Thoracic aorta (tissue), 2 donors: ENCODE measurements around the gene TRIM38. TPM values are rescaled to one million over a fixed set of nuclear protein-coding genes. Genes with fewer than 3 reads are reported as not detected.

Experiments
- ATAC-seq: fragments of 150-250 bp; one replicate; pipeline ENCODE4 v1.8.0; 2017; ENCODE audit warnings: low read depth; ENCODE audit not compliant: insufficient number of reproducible peaks, low FRiP score
- DNase-seq: peaks from one replicate; pipeline ENCODE4 v3.0.0-alpha.2; 2020; ENCODE audit warnings: low spot score
- H3K27ac ChIP-seq, 2 donors: fragments of 200-600 bp; sonication (generic); 1 replicate in 1 of 2; 2 replicates in 1 of 2; pipeline ENCODE4 v1.5.1; 2016; ENCODE audit warnings: mild to moderate bottlenecking in 2 of 2, moderate library complexity in 2 of 2
- H3K27me3 ChIP-seq: fragments of 200-600 bp; sonication (generic); replicated peaks from 2 replicates; pipeline ENCODE4 v1.6.0; 2016; ENCODE audit warnings: mild to moderate bottlenecking; ENCODE audit not compliant: insufficient read depth
- H3K36me3 ChIP-seq: fragments of 200-600 bp; sonication (generic); one replicate; pipeline ENCODE4 v1.5.1; 2016
- H3K4me1 ChIP-seq, 2 donors: fragments of 200-600 bp; sonication (generic); 1 replicate in 1 of 2; 2 replicates in 1 of 2; pipeline versions ENCODE4 v1.5.1 to v1.6.0; 2016; ENCODE audit warnings: low read depth in 2 of 2, mild to moderate bottlenecking in 1 of 2; ENCODE audit not compliant: control insufficient read depth in 1 of 2
- H3K4me3 ChIP-seq: fragments of 200-600 bp; sonication (generic); 2 replicates; pipeline ENCODE4 v1.5.1; 2016; ENCODE audit warnings: mild to moderate bottlenecking
- H3K9me3 ChIP-seq: fragments of 200-600 bp; sonication (generic); 2 replicates; pipeline ENCODE4 v1.5.1; 2016
- CTCF ChIP-seq: fragments of 200-600 bp; sonication (generic); IDR thresholded peaks from one replicate; pipeline ENCODE4 v1.5.1; 2019; ENCODE audit warnings: antibody characterized with exemption
- total RNA-seq, 2 donors: library from RNA; depleted of rRNA; stranded (reverse); fragments of >200 nt; gene quantifications; one replicate each; pipeline versions ENCODE4 v1.1.0 to v1.2.3, GENCODE V29; 2016

The TRIM38 gene
- total RNA-seq, 2 donors from 2014 or later = 19.5 to 25.1 TPM

GRCh38 chr6:26025047-26025893, 62.7 kb downstream of the TRIM38 start:
- ATAC-seq = no peak
- H3K27ac ChIP-seq = peak overlapping the region; percentile 78 to 98
- peak overlapping the region; percentile 91 for H3K4me3 ChIP-seq
- no peaks in the 10 kb centered on the region for H3K9me3 ChIP-seq
- H3K4me1 ChIP-seq = peaks cover 13 to 19% of the 10 kb centered on the region in 2 donors
- DNase-seq = no peak
- no peaks in the 10 kb centered on the region for H3K27me3 ChIP-seq
- H3K36me3 ChIP-seq = no peaks in the 10 kb centered on the region
- no peak for TF ChIP-seq CTCF

- DNase-seq = peak; percentile 87
- peak; percentile 82 for TF ChIP-seq CTCF
- Histone ChIP-seq H3K36me3 (no peaks in the 10 kb centered on the region), H3K9me3 (no peaks in the 10 kb centered on the region), H3K27me3 (no peaks in the 10 kb centered on the region), H3K4me3 (peak overlapping the region; percentile 91), H3K27ac (peak overlapping the region; percentile 78 to 98), H3K4me1 (peaks cover 13 to 19% of the 10 kb centered on the region in 2 donors)
- peak; percentile 58 for ATAC-seq
These were observed 63.6 kb downstream of the TRIM38 start for GRCh38 chr6:26025894-26026832.

- Histone ChIP-seq H3K9me3 (no peaks in the 10 kb centered on the region), H3K4me1 (peaks cover 17 to 26% of the 10 kb centered on the region in 2 donors), H3K36me3 (no peaks in the 10 kb centered on the region), H3K27ac (peak overlapping the region; percentile 78 to 98), H3K4me3 (peak overlapping the region; percentile 91), H3K27me3 (no peaks in the 10 kb centered on the region)
- DNase-seq (peak; percentile 73), ATAC-seq (peak; percentile 42)
- TF ChIP-seq CTCF = no peak
These were observed 64.4 kb downstream of the TRIM38 start for GRCh38 chr6:26026833-26027490.

- Histone ChIP-seq H3K4me3 (peak overlapping the region; percentile 91), H3K27ac (peak overlapping the region; percentile 78 to 98), H3K36me3 (no peaks in the 10 kb centered on the region), H3K9me3 (no peaks in the 10 kb centered on the region), H3K4me1 (peaks cover 17 to 31% of the 10 kb centered on the region in 2 donors), H3K27me3 (no peaks in the 10 kb centered on the region)
- no peak for DNase-seq
- no peak for TF ChIP-seq CTCF
- no peak for ATAC-seq
These were observed 65.0 kb downstream of the TRIM38 start for GRCh38 chr6:26027491-26028211.
